ENCODE data around the gene GJA3. TPM values are rescaled to one million over a fixed set of nuclear protein-coding genes. Genes with fewer than 3 reads are reported as not detected.
A peak's percentile ranks its signal among the peaks of the same experiment; 100 is the strongest.
"Not testable (repeated sequence)": the region's sequence is repeated elsewhere in the genome, so short reads cannot be mapped to it uniquely, and the experiment has no call there.

Gene GJA3
- polyA plus RNA-seq, 1 donor from 2014 or later = 0.33 TPM

GRCh38 chr13:20173116-20173746 is 12.4 kb upstream of the GJA3 start:
- no peak overlapping the region for H3K4me3 Mint-ChIP-seq
- H3K27ac Mint-ChIP-seq = no peak overlapping the region
- peaks cover 1% of the 10 kb centered on the region for H3K36me3 Mint-ChIP-seq
- H3K4me1 Mint-ChIP-seq = peaks cover 8 to 19% (median 12%) of the 10 kb centered on the region in 3 donors
- H3K27me3 Mint-ChIP-seq = peaks cover 57% of the 10 kb centered on the region
- H3K9me3 Mint-ChIP-seq = peaks cover 0 to 3% (median 0%) of the 10 kb centered on the region in 3 donors

DNA sequence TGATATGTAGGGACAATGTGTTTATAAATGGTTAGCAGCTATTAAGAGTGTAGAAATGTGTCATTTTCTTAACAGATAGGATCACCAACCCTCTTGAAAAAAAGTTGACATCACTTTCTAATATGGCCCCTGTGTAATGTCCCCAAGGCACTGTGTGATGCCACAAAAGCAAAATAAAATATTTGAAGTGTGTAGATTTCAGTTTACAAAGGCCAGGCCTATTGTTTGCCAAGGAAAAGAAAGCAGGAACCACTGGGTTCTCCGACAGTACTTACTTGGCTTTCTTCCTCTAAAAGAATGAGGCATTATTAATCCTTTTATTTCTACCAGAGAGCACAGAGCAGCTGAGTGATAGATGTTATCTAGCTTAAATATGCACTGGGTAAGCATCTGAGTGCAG is 10.5 kb upstream of the GJA3 start:
- peaks cover 8 to 19% (median 12%) of the 10 kb centered on the region in 3 donors for H3K4me1 Mint-ChIP-seq
- H3K36me3 Mint-ChIP-seq = peaks cover 1% of the 10 kb centered on the region
- peaks cover 45% of the 10 kb centered on the region for H3K27me3 Mint-ChIP-seq
- H3K27ac Mint-ChIP-seq = peak overlapping the region in 1 of 3 donors; percentile 28
- H3K9me3 Mint-ChIP-seq = peaks cover 0 to 3% (median 0%) of the 10 kb centered on the region in 3 donors
- H3K4me3 Mint-ChIP-seq = no peak overlapping the region

DNA sequence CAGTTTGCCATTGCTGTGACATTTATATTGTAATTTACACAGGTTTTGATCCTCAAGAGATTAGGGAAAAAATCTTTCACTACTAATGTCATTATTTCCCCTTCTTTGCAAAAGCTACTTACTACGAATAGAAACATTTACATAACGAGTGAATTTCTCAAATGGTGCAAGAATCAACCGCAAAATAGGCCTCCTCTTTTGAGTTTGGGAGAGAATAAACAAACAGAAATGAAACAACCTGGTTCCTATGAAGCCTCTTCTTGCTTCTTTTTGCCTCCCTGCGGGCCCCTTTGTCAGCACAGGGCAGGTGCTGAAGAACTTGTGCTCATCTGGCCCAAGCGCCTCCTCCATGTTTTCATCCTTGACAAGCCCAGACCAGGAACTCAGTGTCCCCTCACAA is 10.1 kb upstream of the GJA3 start:
- Mint-ChIP-seq H3K36me3 (peaks cover 1% of the 10 kb centered on the region), H3K9me3 (peaks cover 0 to 3% (median 0%) of the 10 kb centered on the region in 3 donors)

GRCh38 chr13:20168396-20168795 is 7.5 kb upstream of the GJA3 start:
- Mint-ChIP-seq H3K4me1 (peaks cover under 1 to 9% (median 2%) of the 10 kb centered on the region in 3 donors), H3K27me3 (peaks cover 17% of the 10 kb centered on the region), H3K27ac (no peak overlapping the region), H3K9me3 (peaks cover 0 to 3% (median 0%) of the 10 kb centered on the region in 3 donors), H3K4me3 (no peak overlapping the region), H3K36me3 (peaks cover 1% of the 10 kb centered on the region)

More for the DNA sequence above, 10.1 kb upstream of the GJA3 start:
- peak overlapping the region in 1 of 3 donors; percentile 28 for H3K27ac Mint-ChIP-seq
- peaks cover 8 to 19% (median 12%) of the 10 kb centered on the region in 3 donors for H3K4me1 Mint-ChIP-seq
- H3K4me3 Mint-ChIP-seq = no peak overlapping the region
- peaks cover 40% of the 10 kb centered on the region for H3K27me3 Mint-ChIP-seq

DNA sequence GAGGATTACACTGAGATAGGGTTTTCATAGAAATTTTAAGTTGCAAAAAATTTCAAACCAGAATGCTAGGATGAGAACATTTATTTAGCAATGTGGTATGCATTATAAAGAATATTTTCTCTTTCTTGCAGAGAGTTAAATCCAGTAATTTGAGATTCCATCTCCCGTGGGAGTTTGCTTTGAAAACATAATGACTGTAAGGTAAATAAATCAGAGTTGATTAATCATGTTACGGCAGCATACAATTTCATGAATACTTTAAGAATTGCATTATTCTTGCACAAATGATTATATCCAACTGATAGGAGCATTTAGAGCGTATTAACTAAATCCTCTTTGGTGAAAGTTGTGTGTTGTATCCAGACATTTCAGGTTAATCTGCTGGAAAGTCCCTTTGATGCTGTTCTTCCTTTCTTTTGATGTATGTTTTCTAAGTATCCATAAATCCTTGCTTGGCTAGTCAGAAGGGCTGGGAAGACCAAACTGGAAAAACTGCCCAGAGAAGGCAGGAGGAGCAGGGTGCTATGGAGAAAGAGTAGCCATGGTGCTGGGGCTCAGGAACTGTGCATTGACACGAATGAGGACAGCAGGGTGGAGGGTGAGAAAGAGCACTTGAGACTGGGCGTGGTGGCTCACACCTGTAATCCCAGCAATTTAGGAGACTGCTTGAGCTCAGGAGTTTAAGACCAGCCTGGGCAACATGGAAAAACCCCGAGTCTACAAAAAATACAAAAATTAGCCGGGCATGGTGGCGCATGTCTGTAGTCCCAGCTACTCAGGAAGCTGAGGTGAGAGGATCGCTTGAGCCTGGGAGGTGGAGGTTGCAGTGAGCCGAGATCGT is 4.8 kb upstream of the GJA3 start:
- Mint-ChIP-seq H3K4me1 (peaks cover 5 to 7% (median 5%) of the 10 kb centered on the region in 3 donors), H3K36me3 (peaks cover 1% of the 10 kb centered on the region), H3K27ac (peak overlapping the region in 1 of 3 donors; percentile 87), H3K4me3 (no peak overlapping the region), H3K27me3 (peaks cover 11% of the 10 kb centered on the region), H3K9me3 (peaks cover 0 to 3% (median 0%) of the 10 kb centered on the region in 3 donors)

DNA sequence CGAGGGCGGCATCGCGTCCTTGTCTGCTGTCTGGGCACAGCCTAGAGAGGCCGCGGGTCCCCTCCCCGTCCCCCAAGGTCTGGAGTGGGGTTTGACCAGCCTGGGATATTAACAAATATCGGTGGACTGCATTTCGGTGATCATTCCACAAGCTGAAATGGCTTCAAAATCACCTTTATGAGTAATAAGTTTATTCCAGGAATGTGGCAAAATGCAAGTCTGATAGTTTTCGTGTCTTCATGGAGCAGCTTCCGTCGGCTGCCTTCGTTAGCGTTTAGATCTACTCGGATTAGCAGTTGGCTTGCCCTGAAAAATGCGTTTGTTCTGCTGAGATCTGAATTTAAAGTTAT is 1.1 kb upstream of the GJA3 start:
- Mint-ChIP-seq H3K4me3 (peak overlapping the region; percentile 85 to 96 (median 92)), H3K27me3 (peaks cover 2% of the 10 kb centered on the region), H3K4me1 (peaks cover 12 to 17% (median 14%) of the 10 kb centered on the region in 3 donors), H3K36me3 (no peaks in the 10 kb centered on the region), H3K9me3 (no peaks in the 10 kb centered on the region), H3K27ac (peak overlapping the region; percentile 82 to 88 (median 86))

- H3K4me3 Mint-ChIP-seq = peak overlapping the region; percentile 87 to 96 (median 94)
- peaks cover 14 to 18% (median 14%) of the 10 kb centered on the region in 3 donors for H3K4me1 Mint-ChIP-seq
- peak overlapping the region; percentile 82 to 88 (median 86) for H3K27ac Mint-ChIP-seq
- no peaks in the 10 kb centered on the region for H3K36me3 Mint-ChIP-seq
- H3K27me3 Mint-ChIP-seq = peaks cover 2% of the 10 kb centered on the region
- no peaks in the 10 kb centered on the region for H3K9me3 Mint-ChIP-seq
Observed at GRCh38 chr13:20161275-20161950, 561 bp upstream of the GJA3 start.

GRCh38 chr13:20159646-20160305 is 1.1 kb downstream of the GJA3 start:
- peak overlapping the region; percentile 87 to 96 (median 94) for H3K4me3 Mint-ChIP-seq
- H3K4me1 Mint-ChIP-seq = peaks cover 14 to 18% (median 14%) of the 10 kb centered on the region in 3 donors
- H3K36me3 Mint-ChIP-seq = no peaks in the 10 kb centered on the region
- H3K27me3 Mint-ChIP-seq = peaks cover 2% of the 10 kb centered on the region
- H3K27ac Mint-ChIP-seq = peak overlapping the region; percentile 24 to 87 (median 71)
- H3K9me3 Mint-ChIP-seq = no peaks in the 10 kb centered on the region

DNA sequence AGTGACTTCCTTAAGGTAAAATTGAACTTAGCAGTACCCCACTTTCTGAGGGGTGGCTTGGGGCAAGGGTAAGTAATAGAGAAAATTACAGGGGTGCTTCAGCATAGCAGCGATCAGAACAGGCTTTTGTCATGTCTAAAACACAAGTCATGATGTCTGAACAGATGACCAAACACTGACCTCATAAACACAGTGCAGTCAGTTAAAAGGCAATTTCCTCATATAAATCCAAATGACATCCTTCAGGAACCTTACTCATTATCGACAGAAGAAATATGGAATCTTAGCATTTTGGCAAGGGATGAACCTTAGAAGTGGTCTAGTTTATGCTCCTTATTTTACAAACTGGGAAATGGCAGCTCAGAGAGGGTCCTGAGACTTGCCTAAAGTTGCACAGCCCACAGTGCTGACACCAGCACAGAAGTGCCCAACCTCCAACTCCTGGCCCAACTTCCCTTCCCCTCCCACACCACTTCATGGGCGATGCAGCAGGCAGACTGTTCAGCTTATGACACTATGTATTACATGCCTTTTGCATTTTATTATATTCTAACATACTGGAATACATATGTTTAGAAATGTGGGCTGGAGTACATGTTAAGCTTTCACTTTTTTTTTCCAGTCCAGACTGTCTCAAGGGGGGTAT is 3.6 kb downstream of the GJA3 start:
- H3K4me1 Mint-ChIP-seq = peaks cover 10 to 15% (median 10%) of the 10 kb centered on the region in 3 donors
- H3K4me3 Mint-ChIP-seq = peak overlapping the region in 1 of 4 donors; percentile 6
- no peaks in the 10 kb centered on the region for H3K9me3 Mint-ChIP-seq
- peaks cover 3% of the 10 kb centered on the region for H3K27me3 Mint-ChIP-seq
- no peak overlapping the region for H3K27ac Mint-ChIP-seq
- H3K36me3 Mint-ChIP-seq = no peaks in the 10 kb centered on the region

DNA sequence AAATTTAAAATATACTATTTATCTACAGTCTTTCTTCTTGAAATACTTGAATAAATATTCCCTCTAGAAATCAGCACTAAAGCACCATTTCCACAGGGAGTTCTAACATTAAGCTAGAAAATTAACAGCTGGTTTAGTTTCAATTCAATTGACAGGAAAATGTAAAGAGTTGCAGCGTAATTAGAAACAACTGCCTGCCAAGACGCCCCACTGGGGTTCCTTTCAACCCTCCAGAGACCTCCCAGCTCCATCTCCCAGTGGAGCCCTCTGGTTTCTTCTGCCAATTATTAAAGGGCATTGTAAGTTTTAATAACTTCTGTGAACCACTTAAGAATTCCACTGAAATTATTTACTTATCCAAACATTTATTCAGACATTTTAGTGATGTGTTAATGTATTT is 4.2 kb downstream of the GJA3 start:
- Mint-ChIP-seq H3K36me3 (no peaks in the 10 kb centered on the region), H3K4me1 (peaks cover 10% of the 10 kb centered on the region in 3 donors), H3K9me3 (no peaks in the 10 kb centered on the region), H3K4me3 (no peak overlapping the region), H3K27ac (no peak overlapping the region), H3K27me3 (peaks cover 3% of the 10 kb centered on the region)

- not testable (repeated sequence) for H3K9me3 Mint-ChIP-seq, H3K27ac Mint-ChIP-seq, H3K4me3 Mint-ChIP-seq, H3K4me1 Mint-ChIP-seq, H3K36me3 Mint-ChIP-seq, H3K27me3 Mint-ChIP-seq
Observed at GRCh38 chr13:20153290-20153689, 7.6 kb downstream of the GJA3 start.

DNA sequence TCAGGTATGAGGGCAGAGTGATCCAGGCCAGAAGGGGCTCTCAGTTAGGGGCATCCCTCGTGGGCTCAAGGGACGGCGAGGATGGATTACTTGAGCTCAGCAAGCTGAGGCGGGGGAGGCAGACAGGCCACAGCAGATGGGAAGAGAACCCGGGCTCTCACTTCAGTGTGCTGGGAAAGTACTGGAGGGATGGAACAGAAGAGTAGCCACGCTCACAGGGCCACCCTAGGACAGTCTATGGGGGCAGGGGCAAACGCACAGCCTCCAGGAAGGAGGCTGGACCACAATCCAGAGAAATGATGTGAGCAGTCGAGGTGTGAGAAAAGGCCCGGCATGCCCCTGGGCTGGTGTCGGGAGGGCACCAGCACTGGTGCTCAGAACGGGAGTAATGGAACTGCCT is 9.2 kb downstream of the GJA3 start:
- no peaks in the 10 kb centered on the region for H3K4me1 Mint-ChIP-seq
- H3K4me3 Mint-ChIP-seq = peak overlapping the region in 1 of 4 donors; percentile 44
- peaks cover 5% of the 10 kb centered on the region for H3K27me3 Mint-ChIP-seq
- H3K36me3 Mint-ChIP-seq = no peaks in the 10 kb centered on the region
- H3K27ac Mint-ChIP-seq = no peak overlapping the region
- peaks cover 0 to 1% (median 0%) of the 10 kb centered on the region in 3 donors for H3K9me3 Mint-ChIP-seq

- Mint-ChIP-seq H3K9me3 (peaks cover 0 to 1% (median 0%) of the 10 kb centered on the region in 3 donors), H3K27ac (no peak overlapping the region), H3K36me3 (no peaks in the 10 kb centered on the region), H3K4me3 (no peak overlapping the region), H3K4me1 (no peaks in the 10 kb centered on the region), H3K27me3 (peaks cover 5% of the 10 kb centered on the region)
Observed at GRCh38 chr13:20151016-20151415, 9.8 kb downstream of the GJA3 start.

- H3K27me3 Mint-ChIP-seq = peaks cover 5% of the 10 kb centered on the region
- no peaks in the 10 kb centered on the region for H3K4me1 Mint-ChIP-seq
- H3K9me3 Mint-ChIP-seq = peaks cover 0 to 1% (median 0%) of the 10 kb centered on the region in 3 donors
- no peak overlapping the region for H3K27ac Mint-ChIP-seq
- no peaks in the 10 kb centered on the region for H3K36me3 Mint-ChIP-seq
- no peak overlapping the region for H3K4me3 Mint-ChIP-seq
Observed at GRCh38 chr13:20150561-20150960, 10.3 kb downstream of the GJA3 start.

Data from IgD-negative memory B cell (primary cell).